HEK293 (cell line): ENCODE measurements around the gene NUDT13.

ENCODE experiments used
- CTCF ChIA-PET: fragments of 350-600 bp; formaldehyde crosslinking; extraction: SDS; loops from one replicate; lab custom pipeline; 2021; ENCODE audit warnings: antibody characterized with exemption; lab: Yijun Ruan, JAX
- POLR2A ChIA-PET: fragments of 300-600 bp; formaldehyde crosslinking; extraction: SDS; loops from one replicate; lab custom pipeline; 2020; ENCODE audit warnings: antibody characterized with exemption, inconsistent platforms; lab: Yijun Ruan, JAX
- H3K27ac ChIP-seq: fragments of 200-500 bp; sonication (Bioruptor generic); 2 replicates; pipeline ENCODE4 v1.5.1; 2014; ENCODE audit warnings: low read depth, low read length, control low read depth, inconsistent platforms; ENCODE audit errors: extremely low read depth
- H3K36me3 ChIP-seq, 2 experiments: fragments of 200-500 bp in 1 of 2; sonication (Bioruptor generic) in 1 of 2; 1 replicate in 1 of 2; 2 replicates in 1 of 2; pipeline ENCODE4 v1.5.1; 2014 to 2017; ENCODE audit warnings: inconsistent platforms in 2 of 2, low read length in 2 of 2; ENCODE audit not compliant: control insufficient read depth in 2 of 2, insufficient read depth in 1 of 2
- H3K4me1 ChIP-seq: fragments of 200-500 bp; sonication (Bioruptor generic); 2 replicates; pipeline ENCODE4 v1.5.1; 2014; ENCODE audit warnings: mild to moderate bottlenecking, low read length, inconsistent platforms; ENCODE audit not compliant: control insufficient read depth, insufficient read depth
- H3K4me3 ChIP-seq: 2 replicates; pipeline ENCODE4 v1.5.1; 2011; ENCODE audit warnings: low read depth, mild to moderate bottlenecking, control low read depth, low read length, moderate library complexity
- H3K9me3 ChIP-seq: fragments of 200-500 bp; sonication (Bioruptor generic); 2 replicates; pipeline ENCODE4 v1.5.1; 2014; ENCODE audit warnings: low read depth, low read length, inconsistent platforms; ENCODE audit not compliant: control insufficient read depth, insufficient read depth
- EGR2 ChIP-seq: fragments of 450-650 bp; formaldehyde crosslinking; IDR thresholded peaks from 2 replicates; pipeline ENCODE4 v1.5.1; 2016; ENCODE audit warnings: low read depth, missing biosample characterization, missing genetic modification characterization
- KLF1 ChIP-seq: fragments of 450-650 bp; formaldehyde crosslinking; IDR thresholded peaks from 2 replicates; pipeline ENCODE4 v1.5.1; 2016; ENCODE audit warnings: missing biosample characterization, missing genetic modification characterization
- KLF16 ChIP-seq: fragments of 450-650 bp; formaldehyde crosslinking; IDR thresholded peaks from 2 replicates; pipeline ENCODE4 v1.5.1; 2017; ENCODE audit warnings: missing biosample characterization, missing genetic modification characterization
- OSR2 ChIP-seq: fragments of 450-650 bp; formaldehyde crosslinking; IDR thresholded peaks from 2 replicates; pipeline ENCODE4 v1.5.1; 2016; ENCODE audit warnings: missing biosample characterization, missing genetic modification characterization
- PRDM6 ChIP-seq: fragments of 450-650 bp; formaldehyde crosslinking; IDR thresholded peaks from 2 replicates; pipeline ENCODE4 v1.5.1; 2017; ENCODE audit warnings: missing biosample characterization, missing genetic modification characterization
- SP7 ChIP-seq: fragments of 450-650 bp; formaldehyde crosslinking; IDR thresholded peaks from 2 replicates; pipeline ENCODE4 v1.5.1; 2016; ENCODE audit warnings: missing biosample characterization, missing genetic modification characterization
- ZBTB20 ChIP-seq: fragments of 450-650 bp; formaldehyde crosslinking; IDR thresholded peaks from 2 replicates; pipeline ENCODE4 v1.5.1; 2016; ENCODE audit warnings: missing biosample characterization, missing genetic modification characterization
- ZFP37 ChIP-seq: fragments of 450-650 bp; formaldehyde crosslinking; IDR thresholded peaks from 2 replicates; pipeline ENCODE4 v1.5.1; 2016; ENCODE audit warnings: missing biosample characterization, missing genetic modification characterization
- ZNF121 ChIP-seq: fragments of 450-650 bp; formaldehyde crosslinking; IDR thresholded peaks from 2 replicates; pipeline ENCODE4 v1.5.1; 2016; ENCODE audit warnings: missing biosample characterization, missing genetic modification characterization
- ZNF157 ChIP-seq: fragments of 450-650 bp; formaldehyde crosslinking; IDR thresholded peaks from 2 replicates; pipeline ENCODE4 v1.5.1; 2016; ENCODE audit warnings: missing biosample characterization, missing genetic modification characterization
- ZNF24 ChIP-seq: fragments of 450-650 bp; formaldehyde crosslinking; IDR thresholded peaks from 2 replicates; pipeline ENCODE4 v1.5.1; 2016; ENCODE audit warnings: missing biosample characterization, missing genetic modification characterization
- ZNF302 ChIP-seq: fragments of 450-650 bp; formaldehyde crosslinking; IDR thresholded peaks from 2 replicates; pipeline ENCODE4 v1.5.1; 2016; ENCODE audit warnings: missing biosample characterization, missing genetic modification characterization, low read depth
- ZNF335 ChIP-seq: fragments of 450-650 bp; formaldehyde crosslinking; conservative IDR thresholded peaks from 2 replicates; pipeline ENCODE4 v1.5.1; 2016; ENCODE audit warnings: missing biosample characterization, missing genetic modification characterization
- ZNF777 ChIP-seq: fragments of 450-650 bp; formaldehyde crosslinking; IDR thresholded peaks from 2 replicates; pipeline ENCODE4 v1.5.1; 2017; ENCODE audit warnings: missing biosample characterization, missing genetic modification characterization, borderline replicate concordance
- ZNF830 ChIP-seq: fragments of 450-650 bp; IDR thresholded peaks from 2 replicates; pipeline ENCODE4 v1.5.0; 2018; ENCODE audit warnings: missing biosample characterization, missing genetic modification characterization, low read depth, mild to moderate bottlenecking, moderate library complexity
- ZNF843 ChIP-seq: fragments of 450-650 bp; formaldehyde crosslinking; IDR thresholded peaks from 2 replicates; pipeline ENCODE4 v1.5.1; 2016; ENCODE audit warnings: missing biosample characterization, missing genetic modification characterization
- TF ChIP-seq, protein P1 (sequence below): fragments of 450-650 bp; formaldehyde crosslinking; IDR thresholded peaks from 2 replicates; pipeline ENCODE4 v1.5.1; 2016; ENCODE audit warnings: missing biosample characterization, missing genetic modification characterization
- TF ChIP-seq, protein P2 (sequence below): fragments of 450-650 bp; formaldehyde crosslinking; IDR thresholded peaks from 2 replicates; pipeline ENCODE4 v1.5.1; 2016; ENCODE audit warnings: missing biosample characterization, missing genetic modification characterization

Gene NUDT13

DNA sequence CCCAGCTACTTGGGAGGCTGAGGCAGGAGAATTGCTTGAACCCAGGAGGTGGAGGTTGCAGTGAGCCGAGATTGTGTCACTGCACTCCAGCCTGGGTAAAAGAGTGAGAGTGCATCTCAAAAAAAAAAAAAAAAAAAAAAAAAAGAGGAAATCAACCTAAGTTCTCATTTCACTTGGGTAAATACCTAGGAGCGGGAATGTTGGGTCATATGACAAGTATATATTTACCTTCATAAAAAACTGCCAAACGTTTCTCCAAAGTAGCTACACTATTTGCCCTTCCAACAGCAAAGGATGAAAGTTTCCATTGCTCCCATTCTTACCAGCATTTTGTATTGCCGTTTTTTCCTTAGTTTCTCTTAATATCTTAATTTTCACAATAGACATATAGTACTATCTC, 23.4 kb upstream of the NUDT13 start:
- H3K4me3 ChIP-seq = no peak overlapping the region
- CTCF ChIA-PET = no interaction called here
- no peaks in the 10 kb centered on the region; a peak in 1 of 3 replicates for H3K36me3 ChIP-seq
- H3K9me3 ChIP-seq = no peaks in the 10 kb centered on the region
- no peak overlapping the region for H3K27ac ChIP-seq
- H3K4me1 ChIP-seq = no peaks in the 10 kb centered on the region; the same call in 1 of the 2 replicates
- TF ChIP-seq ZNF302 (tag by site-specific recombination) = no peak
- TF ChIP-seq, protein P1, sequence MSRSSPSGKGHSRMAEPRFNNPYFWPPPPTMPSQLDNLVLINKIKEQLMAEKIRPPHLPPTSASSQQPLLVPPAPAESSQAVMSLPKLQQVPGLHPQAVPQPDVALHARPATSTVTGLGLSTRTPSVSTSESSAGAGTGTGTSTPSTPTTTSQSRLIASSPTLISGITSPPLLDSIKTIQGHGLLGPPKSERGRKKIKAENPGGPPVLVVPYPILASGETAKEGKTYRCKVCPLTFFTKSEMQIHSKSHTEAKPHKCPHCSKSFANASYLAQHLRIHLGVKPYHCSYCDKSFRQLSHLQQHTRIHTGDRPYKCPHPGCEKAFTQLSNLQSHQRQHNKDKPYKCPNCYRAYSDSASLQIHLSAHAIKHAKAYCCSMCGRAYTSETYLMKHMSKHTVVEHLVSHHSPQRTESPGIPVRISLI (tag by site-specific recombination) = 0 out of 2 replicates have a peak, but pooled peaks have one; percentile 23
- POLR2A ChIA-PET = interaction anchor here (0.7 kb wide), 1 partner anchor 9 kb away, joined by 6 read pairs; no protein-coding TSS in a partner anchor

DNA sequence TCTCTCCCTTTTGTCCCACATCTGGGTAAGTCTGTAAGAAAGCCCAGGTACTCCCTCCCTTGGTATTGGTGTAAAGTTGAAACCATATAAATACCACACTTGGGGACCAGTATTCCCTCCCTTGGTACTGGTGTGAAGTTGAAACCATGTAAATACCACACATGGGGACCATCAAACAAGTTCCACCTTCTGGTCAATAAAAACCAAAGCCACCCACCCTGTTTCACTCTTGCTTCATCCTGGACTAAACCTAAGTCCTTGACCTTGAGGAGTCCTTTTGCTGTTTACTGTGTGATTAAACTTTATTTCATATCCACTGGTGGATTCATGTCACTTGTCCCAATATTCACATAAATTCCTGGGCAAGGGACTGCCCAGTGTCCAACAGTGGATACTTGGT, 22.0 kb upstream of the NUDT13 start:
- Histone ChIP-seq H3K9me3 (no peaks in the 10 kb centered on the region), H3K4me1 (no peaks in the 10 kb centered on the region), H3K4me3 (no peak overlapping the region)
- POLR2A ChIA-PET = no interaction called here
- TF ChIP-seq ZNF157 (tag by site-specific recombination) (no peak), EGR2 (tag by site-specific recombination) (no peak), ZNF843 (no peak), ZNF121 (tag by site-specific recombination) (no peak), OSR2 (no peak), ZNF24 (tag by site-specific recombination) (no peak), ZBTB20 (tag by site-specific recombination) (no peak), ZNF335 (tag by site-specific recombination) (no peak), KLF1 (tag by site-specific recombination) (no peak), ZFP37 (no peak), KLF16 (tag by site-specific recombination) (no peak)
- TF ChIP-seq, all 188 proteins: peak for 0
- Histone ChIP-seq H3K27ac (no peak overlapping the region), H3K36me3 (no peaks in the 10 kb centered on the region; a peak in 1 of 3 replicates)
- CTCF ChIA-PET = interaction anchor here (0.7 kb wide), 1 partner anchor 71 kb away, joined by 3 read pairs; no protein-coding TSS in a partner anchor

DNA sequence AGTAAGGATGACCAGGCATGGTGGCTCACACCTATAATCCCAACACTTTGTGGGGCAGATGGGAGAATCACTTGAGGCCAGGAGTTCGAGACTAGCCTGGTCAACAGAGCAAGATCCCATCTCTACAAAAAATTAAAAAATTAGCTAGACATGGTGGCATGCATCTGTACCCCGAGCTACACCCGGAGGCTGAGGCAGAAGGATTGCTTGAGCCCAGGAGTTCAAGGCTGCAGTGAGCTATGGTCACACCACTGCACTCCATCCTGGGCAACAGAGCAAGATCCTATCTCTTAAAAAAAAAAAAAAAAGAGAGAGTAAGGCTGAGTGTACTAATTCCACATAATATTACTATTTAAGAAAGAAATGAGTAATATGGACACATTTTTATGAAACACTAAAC, 17.4 kb upstream of the NUDT13 start:
- no peaks in the 10 kb centered on the region for H3K9me3 ChIP-seq
- H3K27ac ChIP-seq = no peak overlapping the region
- CTCF ChIA-PET = interaction anchor here (0.6 to 4.2 kb wide), 4 partner anchors 55 to 161 kb away, joined by 3 to 40 read pairs (median 3); no protein-coding TSS in a partner anchor
- H3K4me3 ChIP-seq = no peak overlapping the region
- no peaks in the 10 kb centered on the region; a peak in 1 of 3 replicates for H3K36me3 ChIP-seq
- peak; percentile 65 for TF ChIP-seq ZNF121 (tag by site-specific recombination)
- no peak for TF ChIP-seq ZNF777 (tag by site-specific recombination)
- no peaks in the 10 kb centered on the region; the same call in 1 of the 2 replicates for H3K4me1 ChIP-seq
- POLR2A ChIA-PET = interaction anchor here (0.6 kb wide), 1 partner anchor 22 kb away, joined by 3 read pairs; no protein-coding TSS in a partner anchor

DNA sequence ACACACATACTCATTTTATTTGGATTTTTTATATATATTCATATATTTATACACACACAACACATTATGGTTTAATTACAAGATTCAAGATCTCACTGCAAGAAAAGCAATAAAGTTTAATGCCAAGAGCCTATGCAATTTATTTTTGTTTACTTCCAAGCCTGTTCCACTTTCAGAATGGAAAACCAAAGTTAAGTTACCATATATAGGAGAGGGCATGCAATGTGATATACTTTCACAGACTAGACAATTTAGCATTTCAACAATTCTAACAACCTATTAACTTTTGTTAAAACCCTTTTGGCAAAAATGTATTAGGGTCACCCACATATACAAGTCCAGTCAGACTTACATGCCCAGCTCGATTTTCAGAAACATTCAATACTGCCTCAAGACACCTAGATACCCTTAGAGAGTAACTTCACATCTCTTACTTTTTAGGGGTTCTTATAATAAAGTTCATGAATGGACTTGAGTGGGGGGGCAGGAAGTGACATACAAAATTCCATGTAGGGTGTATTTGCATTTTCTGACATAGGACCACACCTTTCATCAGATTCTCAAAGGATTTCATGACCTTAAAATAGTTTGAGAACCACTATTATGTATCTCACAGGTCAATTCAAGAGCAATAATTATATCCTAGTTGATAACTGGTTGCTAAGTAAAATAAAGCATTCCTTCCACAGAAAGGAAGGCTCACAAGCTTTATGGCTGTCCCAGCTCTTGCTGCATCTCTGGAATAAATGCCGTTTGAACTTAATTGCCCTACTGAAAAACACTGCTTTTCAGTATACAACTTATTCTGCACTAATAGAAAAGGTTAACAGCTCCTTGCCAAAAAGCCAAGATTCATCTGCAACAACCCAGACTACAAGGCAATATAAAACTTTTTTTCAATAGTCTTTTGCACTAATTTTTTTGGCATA, 16.1 kb upstream of the NUDT13 start:
- no peaks in the 10 kb centered on the region for H3K9me3 ChIP-seq
- H3K36me3 ChIP-seq = no peaks in the 10 kb centered on the region; a peak in 1 of 3 replicates
- ChIA-PET CTCF (interaction anchor here (0.6 to 4.2 kb wide), 6 partner anchors 10 to 941 kb away, joined by 3 to 40 read pairs (median 4); no protein-coding TSS in a partner anchor), POLR2A (interaction anchor here (0.6 to 2.6 kb wide), 3 partner anchors 11 to 153 kb away, joined by 3 to 10 read pairs (median 6); partner anchors contain the start of genes DNAJC9, ECD and FAM149B1)
- H3K4me1 ChIP-seq = no peaks in the 10 kb centered on the region; the same call in 1 of the 2 replicates
- peak overlapping the region; percentile 82; the same call in 1 of the 2 replicates for H3K4me3 ChIP-seq
- H3K27ac ChIP-seq = no peak overlapping the region
- TF ChIP-seq PRDM6 (tag by site-specific recombination) = 0 out of 2 replicates have a peak, but pooled peaks have one; percentile 20
- peak; percentile 45; the same call in 1 of the 2 replicates for TF ChIP-seq SP7 (tag by site-specific recombination)
- TF ChIP-seq ZNF830 (tag by site-specific recombination) = no peak
- TF ChIP-seq, protein P2, sequence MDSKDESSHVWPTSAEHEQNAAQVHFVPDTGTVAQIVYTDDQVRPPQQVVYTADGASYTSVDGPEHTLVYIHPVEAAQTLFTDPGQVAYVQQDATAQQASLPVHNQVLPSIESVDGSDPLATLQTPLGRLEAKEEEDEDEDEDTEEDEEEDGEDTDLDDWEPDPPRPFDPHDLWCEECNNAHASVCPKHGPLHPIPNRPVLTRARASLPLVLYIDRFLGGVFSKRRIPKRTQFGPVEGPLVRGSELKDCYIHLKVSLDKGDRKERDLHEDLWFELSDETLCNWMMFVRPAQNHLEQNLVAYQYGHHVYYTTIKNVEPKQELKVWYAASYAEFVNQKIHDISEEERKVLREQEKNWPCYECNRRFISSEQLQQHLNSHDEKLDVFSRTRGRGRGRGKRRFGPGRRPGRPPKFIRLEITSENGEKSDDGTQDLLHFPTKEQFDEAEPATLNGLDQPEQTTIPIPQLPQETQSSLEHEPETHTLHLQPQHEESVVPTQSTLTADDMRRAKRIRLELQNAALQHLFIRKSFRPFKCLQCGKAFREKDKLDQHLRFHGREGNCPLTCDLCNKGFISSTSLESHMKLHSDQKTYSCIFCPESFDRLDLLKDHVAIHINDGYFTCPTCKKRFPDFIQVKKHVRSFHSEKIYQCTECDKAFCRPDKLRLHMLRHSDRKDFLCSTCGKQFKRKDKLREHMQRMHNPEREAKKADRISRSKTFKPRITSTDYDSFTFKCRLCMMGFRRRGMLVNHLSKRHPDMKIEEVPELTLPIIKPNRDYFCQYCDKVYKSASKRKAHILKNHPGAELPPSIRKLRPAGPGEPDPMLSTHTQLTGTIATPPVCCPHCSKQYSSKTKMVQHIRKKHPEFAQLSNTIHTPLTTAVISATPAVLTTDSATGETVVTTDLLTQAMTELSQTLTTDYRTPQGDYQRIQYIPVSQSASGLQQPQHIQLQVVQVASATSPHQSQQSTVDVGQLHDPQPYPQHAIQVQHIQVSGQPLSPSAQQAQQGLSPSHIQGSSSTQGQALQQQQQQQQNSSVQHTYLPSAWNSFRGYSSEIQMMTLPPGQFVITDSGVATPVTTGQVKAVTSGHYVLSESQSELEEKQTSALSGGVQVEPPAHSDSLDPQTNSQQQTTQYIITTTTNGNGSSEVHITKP (tag by site-specific recombination) = peak; percentile 18; the same call in 1 of the 2 replicates
